DMS 273 treated with DMSO at 0.1 percent for 48 hours (cell line): ENCODE measurements around the gene C16orf96.

ENCODE experiments used
- DNase-seq: peaks from one replicate; lab custom pipeline; 2025; lab: John Stamatoyannopoulos, UW

The C16orf96 gene

DNA sequence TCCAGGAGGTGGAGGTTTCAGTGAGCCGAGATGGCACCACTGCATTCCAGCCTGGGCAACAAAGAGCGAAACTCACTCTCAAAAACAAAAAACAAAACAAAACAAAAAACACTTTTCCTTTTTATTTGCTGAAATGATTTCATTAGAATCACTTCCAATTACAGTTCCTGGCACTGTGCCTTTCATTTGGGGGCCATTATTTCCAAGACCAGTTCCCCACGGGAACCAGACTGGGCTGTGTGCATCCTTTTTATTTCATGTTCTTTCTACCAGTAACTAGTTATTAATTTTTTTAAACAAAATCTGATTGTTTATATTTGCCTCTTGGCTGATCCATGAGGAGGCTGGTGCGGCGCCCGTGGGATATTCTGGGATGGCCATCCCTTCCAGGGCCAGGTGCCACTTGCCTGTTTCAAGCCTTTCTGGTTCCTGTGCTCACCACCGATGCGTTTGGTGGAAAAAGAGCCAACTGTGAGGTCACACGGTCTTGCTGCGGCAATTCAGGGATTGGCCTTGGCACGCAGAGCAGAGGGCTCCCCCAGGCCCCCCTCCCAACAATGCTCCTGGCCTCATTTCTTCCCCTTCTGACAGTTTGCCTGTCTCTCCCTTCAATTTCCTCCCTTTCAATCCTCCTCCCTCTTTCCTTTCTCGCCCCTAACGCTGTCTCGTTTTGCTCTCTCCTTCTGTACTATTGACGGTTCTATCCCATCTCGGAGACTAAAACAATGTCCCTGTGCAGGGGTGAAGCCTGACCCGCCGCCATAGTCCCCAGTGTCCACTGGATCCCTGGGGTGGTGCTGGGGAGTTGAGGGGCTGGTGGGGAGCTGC is 45.1 kb downstream of the C16orf96 start:
- no peak for DNase-seq

DNA sequence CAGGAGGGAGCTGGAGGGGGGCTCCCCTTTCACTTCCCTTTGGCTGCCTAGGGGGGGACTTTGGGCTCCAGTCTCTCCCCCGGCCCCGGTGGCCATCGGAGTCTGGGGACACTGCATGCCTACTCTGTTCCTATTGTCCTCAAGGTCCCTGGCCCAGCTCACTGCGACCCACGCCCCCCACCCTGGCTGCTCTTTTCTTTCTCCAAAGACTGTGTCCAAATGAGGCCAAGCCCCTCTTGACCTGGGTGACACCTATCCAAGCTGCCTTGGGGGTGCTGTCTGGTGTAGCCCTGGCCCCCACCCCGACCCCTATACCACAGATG is 45.7 kb downstream of the C16orf96 start:
- no peak for DNase-seq

DNA sequence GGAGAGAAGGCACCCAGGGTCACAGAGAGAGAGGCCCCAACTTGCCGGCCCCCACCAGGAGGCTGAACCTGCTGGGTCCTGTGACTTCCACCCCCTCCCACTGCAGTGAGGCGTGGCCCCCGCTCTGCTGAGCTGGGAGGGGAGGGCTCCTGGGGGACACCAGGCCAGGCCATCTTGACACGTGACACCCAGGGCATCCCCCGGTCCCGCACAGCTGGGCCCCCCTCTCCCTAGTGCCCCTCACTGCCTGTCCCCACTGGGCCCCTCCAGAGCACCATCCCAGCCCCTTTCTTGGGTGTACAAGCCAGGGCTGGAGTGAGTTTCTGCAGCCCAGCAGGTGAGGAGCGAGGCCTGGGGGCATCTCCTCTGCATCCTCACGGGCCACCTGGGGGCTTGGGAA is 46.2 kb downstream of the C16orf96 start:
- no peak for DNase-seq

DNA sequence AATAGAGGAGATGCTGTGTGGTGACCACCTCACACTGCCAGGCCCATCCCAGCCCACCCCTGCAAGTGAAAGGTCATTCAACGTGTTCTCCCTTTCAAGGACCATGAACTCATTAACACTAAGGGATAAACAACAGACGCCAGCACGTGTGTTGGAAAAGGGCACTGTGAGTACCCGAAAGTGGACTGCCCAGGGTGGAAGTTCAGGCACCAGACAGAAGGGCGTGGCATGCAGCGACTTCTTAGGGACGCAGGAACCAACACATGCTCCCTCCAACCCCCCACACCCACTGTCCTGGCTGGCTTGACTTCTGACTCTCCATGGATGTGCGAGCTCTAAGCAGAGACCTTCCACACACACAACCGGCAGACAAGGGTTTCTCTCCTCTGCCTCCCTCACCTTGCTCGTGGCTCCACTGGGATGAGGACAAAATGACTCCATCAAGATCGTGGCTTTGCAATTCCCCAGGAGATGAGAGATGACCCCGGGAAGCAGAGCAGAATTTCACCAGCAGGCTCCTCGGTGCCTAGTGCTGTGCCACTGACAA is 47.6 kb downstream of the C16orf96 start:
- DNase-seq, result no peak

DNA sequence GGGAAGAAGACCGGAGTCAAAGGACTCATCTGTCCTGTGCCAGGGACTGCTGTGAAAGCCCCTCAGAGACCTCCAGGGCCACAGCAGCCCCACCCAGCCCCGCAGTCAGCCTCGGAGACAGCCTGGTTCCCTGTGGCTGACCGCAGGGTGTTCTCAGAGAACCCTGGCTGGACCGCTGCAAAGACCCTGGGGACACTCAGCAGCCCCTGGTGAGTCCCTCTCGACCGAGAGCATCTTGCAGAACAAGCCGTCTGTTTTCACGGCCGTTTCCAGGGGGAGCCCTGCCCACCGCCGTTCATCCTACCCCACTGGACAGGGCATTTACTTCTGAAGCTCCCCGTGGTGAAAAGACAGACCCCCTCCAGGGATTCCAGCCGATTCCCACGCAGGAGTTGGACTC is 48.3 kb downstream of the C16orf96 start:
- DNase-seq, result no peak

DNA sequence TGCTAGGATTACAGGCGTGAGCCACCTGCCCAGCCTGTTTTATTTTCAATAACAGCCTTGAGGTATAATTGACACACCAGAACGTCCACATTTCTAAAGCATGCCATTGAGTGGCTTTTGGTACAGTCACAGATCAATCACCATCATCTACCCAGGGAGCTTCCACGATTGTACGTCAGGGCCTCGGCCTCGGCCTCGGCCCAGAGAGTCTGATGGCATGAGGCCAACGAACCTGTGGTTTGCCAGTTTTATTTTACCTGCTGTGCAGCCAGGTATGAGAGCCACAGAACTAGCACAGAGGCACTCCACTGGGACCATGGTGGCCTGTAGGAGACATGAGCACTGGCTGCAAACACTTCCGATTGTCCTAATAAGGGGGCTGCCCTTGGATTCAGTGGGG is 50.2 kb downstream of the C16orf96 start:
- DNase-seq, result no peak

DNA sequence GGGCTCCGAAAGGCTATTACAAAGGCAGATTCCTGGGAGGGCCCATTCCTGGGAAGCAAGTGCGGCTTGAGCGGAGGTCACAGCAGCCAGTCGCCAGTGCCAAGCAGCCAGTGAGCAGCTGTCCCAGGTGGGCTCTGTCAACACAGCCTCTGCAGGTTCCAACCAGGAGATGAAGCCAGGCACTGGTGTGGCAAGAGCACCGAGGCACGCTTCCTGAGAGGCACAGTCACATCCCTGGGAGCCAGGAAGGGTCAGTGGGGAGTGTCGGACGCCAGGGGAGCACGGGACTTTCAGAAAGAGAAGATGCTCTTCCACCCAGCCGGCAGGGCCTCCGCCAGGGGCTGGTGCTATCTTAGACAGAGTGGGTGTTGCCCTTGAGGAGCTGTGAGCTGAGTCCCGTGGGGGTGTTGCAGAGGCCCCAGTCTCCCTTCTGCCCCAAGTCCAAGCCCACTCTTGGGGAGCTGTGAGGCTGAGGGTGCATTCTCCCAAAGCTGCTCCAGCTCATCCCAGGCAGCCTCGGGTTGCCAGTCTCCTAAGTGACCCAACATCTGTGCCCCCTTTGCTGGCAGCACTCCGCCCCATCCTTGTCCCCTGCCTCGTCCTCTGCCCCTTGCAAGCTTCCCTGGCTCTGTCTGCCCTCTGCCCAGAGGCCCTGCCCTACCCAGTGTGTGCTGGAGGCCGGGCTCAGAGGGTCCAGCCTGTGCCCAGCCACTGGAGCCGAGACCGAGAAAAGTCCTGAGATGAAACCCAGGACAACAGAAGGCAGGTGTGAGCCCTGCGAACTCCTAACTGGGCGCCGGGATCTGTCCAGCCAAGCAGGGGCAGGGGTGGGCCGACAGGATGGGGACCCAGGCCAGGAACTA is 51.9 kb downstream of the C16orf96 start:
- DNase-seq, result no peak

DNA sequence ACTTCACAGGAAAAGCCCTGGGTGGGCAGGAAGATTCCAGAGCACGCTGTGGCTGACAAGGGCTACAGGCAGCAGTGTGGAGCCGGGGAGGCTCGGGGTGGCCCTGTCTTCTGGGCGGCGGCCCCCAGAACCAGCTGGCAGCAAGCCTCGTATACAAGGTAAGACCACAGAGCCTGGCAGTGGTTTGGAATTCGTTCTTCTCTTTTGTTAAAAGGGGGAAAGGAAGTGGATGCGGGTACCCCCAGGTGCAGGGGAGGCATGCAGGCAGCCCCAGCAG is 52.5 kb downstream of the C16orf96 start:
- no peak for DNase-seq

DNA sequence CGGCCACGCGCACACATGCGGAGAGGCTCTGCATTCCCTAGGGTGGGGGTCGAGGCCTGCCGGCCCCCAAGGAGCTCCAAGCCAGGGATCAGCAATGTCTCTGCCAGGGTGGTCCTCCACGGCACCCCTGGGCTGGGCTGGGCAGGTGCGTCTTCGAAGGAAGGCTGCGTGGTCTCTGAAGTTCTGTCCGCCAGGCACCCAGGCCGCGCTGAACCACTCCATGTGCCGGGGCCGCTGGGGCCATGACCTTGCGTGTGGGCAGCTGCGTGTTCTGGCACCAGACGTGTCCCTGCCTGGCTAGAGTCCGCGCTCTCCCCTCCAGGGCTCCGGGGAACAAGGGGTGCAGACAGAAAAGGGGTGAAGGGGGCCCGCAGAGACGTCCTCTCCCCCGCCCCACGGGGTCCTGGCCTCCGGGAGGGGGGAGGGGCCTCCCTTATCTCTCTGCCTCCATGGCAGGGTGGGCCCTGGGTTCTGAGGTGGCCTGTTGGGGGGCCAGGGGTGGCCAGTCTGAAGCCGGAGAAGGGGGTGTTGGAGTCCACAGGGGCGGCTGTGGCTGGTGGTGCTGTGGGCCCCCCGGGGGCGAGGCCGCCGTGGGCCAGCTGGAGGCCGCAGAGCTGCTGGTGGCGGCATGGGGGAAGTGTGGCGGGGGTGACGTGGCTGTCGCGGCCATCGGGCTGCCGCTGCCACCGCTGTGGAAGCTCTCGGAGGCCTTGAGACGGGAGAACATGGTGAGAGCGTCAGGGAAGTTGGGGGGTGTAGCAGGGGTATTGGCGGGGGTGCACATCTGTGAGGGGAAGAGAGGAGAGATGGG is 53.3 kb downstream of the C16orf96 start:
- no peak for DNase-seq

DNA sequence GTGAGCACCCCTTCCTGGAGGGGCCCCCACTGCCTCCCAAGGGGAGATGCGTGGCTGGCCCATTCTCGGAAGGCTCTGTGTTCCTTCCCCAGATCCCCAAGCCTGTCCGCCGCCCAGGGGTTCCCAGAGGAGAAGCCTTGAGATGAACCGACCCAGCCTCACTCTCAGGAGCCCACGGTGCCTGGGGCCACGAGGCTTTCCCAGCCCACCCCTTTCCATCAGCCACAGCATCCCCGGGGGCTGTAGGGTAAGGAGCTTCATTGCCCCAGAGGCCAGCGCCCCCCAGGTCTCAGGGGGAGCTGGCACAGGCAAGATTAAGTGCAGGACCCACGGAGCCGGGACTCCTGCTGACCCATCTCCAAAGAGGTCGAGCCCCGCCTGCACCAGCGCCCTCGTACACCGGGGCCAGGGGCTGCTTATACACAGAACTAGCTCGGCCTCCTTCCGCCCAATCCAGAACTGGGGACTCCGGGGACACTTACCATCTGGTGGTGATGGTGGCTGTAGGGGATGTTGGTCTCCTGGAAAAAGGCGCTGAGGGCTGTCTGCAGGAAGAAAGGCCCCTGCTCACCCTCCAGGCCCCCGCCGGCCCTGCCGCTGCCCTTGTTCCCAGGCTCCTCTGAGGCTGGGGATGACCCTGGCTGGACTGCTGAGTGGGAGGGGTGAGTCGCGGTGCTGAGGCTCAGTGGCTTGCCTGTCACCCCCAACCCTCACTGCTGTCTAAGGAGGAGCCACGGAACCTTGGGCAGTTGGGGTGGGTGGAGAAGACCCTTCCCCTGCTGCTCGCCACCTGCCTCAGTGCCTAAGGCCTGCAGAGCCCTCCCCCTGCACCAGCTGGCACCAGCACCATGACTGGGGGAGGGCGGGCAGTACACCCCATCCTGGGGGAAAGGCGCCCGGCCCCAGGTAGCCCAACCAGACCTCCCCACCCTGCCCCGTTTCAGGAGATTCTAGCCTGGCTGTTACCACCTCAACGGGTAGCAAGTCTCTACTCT is 54.2 kb downstream of the C16orf96 start:
- DNase-seq, result no peak

DNA sequence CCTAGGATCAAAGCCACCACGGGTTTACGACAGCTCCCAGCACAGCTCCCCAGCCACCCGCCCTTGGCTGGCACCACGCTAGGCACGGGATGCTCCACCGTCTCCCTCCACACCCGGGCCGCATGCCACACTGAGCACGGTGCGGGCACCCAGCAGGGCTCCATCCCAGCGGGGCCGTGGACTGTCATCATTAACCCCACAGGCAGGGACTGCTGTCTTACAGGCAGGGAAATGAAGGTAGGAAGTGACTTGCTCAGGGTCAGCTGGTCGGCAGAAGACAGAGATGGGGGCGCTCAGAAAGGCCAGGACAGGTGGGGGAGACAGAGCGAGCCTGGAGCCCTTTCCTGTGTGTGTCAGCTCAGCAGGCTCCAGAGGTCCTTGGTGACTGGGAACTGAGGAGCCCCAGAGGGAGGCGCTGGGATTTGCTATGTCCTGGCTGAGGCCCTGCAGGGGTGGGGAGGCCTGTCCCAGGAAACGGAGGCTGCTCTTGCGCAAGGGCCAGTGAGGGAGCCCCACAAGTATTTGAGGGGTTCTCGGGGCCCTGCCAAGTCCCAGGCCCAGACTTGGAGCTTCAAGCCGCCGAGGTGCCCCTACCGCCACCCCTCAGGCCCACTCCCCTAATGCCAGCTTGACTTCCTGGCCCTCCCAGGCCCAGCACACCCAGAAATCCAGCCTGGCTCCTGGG is 55.3 kb downstream of the C16orf96 start:
- DNase-seq, result no peak

DNA sequence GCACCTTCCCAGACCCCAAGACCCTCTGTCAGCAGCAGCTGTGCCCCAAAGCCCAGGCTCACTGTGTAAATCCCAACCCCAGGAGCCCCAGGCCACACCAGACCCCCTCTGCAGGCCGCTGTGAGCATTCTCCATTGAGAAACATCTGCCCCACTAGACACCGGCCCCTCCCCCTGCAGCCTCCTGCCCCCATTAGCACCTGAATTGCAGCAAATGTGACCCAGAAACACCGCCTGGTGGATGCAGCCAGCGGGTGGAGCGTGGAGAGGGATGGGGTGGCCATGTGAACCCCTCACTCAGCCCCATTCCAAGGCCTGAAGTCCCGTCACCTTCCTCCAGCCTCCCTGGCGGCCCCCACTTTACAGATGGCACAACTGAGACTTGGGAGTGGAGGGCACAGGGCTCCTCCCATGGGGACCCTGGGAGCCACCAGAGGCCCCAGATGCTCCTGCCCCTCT is 56.4 kb downstream of the C16orf96 start:
- no peak for DNase-seq

DNA sequence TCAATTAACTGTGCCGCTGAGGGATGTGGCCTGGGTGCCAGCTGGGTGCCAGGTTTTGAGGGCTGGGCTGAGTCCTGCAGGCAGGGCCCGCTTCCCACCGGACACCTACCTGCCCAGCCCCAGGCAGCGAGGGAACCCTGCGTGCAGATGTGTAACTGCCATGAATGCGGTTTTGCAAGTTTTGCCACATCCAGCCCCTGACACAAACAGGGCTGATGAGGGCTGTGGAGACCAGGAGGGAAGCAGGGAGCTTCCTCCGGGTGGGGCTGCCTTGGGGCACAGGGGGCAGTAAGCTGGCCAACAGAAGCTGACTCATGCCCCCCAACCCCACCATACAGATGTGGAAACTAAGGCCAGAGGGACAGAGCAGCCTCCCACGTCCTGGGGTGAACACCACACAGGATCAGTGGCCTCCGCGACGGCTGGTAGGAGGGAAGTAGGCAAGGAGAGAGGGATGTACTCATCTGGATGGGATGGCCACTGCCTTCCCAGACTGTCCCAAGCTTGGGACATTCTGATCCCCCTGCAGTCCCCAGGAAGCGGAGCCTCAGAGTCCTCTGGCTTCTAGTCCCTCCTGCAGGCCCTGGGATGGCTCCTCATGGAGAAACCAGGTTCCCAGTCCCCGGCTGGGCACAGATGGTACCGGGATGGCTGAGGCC is 57.0 kb downstream of the C16orf96 start:
- DNase-seq, result no peak

DNA sequence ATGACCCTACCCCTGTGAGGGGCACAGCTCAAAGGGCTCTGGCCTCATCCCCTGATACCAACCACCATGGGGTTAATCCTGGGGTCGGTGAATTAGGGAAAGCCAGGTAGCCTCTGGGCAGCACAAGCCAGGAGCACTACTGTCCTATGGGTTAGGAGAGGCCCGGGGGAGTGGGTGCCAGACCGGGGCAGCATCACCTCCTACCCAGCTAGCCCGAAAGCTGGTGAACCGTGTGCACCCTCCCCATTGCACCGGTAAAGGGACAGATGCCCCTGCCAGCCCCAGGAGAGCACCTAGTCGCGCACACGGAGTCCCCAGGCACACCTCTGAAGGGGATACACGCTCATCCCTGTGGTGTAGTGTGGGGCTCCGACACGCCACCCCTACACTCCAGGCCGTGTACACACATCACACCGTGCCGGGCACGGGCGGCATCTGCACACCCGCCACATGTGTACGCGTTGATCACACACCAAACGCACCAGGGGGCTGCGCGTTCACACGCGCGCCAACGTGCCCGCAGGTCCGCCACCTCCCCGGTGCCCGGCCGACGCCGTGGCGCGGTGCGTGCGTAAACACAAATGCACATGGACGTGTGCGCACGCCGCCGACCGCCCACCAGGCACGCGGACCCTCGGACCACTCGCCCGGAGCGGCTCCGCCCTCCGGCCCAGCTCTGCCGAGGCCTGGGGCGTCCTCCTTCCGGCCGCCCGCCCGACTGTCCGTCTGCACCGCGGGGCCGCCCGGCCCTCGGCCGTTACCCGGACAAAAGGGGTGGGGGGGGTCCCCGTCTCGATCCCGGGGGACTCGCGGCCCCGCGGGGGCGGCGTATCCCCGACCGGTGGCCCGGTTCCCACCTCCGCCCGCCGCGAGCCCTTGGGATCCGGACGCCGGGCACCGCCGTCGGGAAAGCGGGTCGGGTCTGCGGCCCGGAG is 57.8 kb downstream of the C16orf96 start:
- no peak for DNase-seq

DNA sequence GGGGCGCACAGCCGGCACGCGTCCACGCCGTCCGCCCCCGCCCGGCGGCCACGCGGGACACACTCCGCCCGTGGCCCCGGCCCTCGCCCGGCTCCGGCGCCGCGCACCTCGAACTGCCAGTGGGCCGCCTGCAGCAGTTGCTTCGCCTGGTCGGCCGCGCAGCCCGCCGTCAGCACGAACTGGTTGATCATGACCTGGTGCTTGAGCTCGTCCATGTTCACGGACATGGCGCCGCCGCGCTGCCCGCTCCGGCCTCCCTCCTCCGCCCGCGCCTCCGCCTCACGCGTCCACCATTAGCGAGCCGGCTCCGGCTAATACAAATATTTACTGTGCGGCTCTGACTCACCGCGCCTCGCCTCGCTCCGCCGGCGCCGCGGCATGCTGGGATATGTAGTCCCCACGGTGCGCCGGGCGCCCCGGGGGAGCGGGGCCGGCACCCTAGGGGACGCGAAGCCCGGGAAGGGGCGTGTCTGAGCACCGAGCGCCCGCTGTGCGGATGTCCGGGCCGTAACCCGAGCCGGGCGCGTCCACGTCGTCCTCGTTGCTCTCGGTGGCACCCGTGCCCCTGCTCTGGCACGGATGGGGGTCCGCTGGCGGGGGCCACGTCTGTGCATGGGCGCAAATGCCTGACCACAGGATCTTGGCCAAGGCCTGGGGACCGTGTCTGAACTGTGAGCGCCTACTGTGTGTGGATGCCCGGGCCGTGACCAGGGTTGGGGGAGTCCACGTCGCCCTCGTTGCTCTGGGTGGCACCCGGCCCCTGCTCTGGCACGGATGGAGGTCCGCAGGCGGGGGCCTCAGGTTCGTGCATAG is 58.6 kb downstream of the C16orf96 start, which contains the start of gene UBALD1:
Gene UBALD1, minus strand, starts transcription at position 318 of the 813 bp plus-strand sequence. Its CDS starts 91 bp downstream, at position 227.
- peak; percentile 42 for DNase-seq

DNA sequence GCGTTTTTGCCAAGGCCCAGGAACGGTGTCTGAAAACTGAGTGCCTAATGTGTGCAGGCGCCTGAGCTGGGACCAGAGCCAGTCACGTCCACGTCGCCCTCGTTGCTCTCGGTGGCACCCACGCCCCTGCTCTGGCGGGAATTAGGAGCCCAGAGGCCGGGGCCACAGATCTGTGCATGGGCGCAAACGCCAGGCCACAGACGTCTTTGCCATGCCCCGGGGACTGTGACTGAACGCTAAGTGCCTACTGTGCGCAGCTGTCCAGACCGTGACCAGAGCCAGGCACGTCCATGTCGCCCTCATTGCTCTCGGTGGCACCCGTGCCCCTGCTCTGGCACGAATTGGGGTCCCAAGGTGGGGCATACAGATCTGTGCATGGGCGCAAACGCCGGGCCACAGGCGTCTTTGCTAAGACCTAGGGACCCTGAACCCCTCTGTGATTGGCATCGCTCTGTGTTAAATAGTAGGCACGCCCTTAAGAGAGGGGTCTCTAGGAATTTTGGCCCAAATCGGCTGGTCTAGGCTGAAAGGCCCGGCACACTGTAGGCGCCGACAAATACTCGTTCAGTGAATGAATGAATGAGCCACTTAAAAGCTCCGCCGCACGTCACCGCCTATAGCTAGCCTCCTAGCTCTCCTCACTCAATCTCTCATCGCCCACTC is 59.4 kb downstream of the C16orf96 start:
- no peak for DNase-seq
